ENCODE measurements around the gene INSR.

DNA sequence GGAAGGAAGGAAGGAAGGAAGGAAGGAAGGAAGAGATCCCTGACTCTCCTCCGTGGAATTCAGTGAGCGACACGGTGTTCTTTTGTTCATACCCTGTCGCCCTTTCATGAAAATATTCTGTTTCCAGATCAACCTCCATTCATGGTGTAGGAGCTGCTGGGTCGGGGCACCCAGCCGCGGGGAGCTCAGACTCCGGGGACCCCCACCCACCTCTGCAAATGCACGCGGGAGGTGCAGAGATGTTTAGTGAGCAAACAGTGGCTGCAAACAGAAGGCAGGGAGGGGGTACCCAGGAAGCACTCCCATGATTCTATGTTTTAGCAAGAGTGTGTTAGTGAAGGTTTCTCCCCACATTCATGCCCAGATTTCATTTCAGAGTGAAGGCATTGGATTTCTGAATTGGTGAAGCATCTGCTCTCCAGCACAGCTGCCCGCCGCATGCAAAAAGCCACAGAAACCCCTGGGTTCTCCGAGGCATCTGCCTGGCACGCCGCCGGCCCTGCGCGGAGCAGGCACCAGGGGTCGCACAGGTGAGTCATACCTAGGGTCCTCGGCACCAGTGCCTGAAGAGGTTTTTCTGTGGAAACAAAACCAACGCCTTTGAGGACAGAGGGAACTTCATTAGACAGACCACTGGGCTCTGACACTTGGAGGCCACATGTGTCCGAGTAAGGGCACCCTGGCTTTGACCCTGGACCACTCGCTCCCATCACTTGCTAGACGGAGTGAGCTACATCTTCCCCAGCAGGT lies 144.1 kb downstream of the INSR start:
- TF ChIP-seq, protein P1, sequence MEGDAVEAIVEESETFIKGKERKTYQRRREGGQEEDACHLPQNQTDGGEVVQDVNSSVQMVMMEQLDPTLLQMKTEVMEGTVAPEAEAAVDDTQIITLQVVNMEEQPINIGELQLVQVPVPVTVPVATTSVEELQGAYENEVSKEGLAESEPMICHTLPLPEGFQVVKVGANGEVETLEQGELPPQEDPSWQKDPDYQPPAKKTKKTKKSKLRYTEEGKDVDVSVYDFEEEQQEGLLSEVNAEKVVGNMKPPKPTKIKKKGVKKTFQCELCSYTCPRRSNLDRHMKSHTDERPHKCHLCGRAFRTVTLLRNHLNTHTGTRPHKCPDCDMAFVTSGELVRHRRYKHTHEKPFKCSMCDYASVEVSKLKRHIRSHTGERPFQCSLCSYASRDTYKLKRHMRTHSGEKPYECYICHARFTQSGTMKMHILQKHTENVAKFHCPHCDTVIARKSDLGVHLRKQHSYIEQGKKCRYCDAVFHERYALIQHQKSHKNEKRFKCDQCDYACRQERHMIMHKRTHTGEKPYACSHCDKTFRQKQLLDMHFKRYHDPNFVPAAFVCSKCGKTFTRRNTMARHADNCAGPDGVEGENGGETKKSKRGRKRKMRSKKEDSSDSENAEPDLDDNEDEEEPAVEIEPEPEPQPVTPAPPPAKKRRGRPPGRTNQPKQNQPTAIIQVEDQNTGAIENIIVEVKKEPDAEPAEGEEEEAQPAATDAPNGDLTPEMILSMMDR (IDR thresholded peaks at IDR 0.05): no peak
- TF ChIP-seq POLR2AphosphoS5 (IDR thresholded peaks at IDR 0.05; ENCODE audit: low read depth, low read length): no peak
- TF ChIP-seq TCF7L2 (IDR thresholded peaks at IDR 0.05; ENCODE audit: low read depth, low read length): no peak

All from Panc1 (cell line).